ENCODE data around the gene NTN1.

- no peak for TF ChIP-seq CTCF (IDR thresholded peaks at IDR 0.05)
- no peak for TF ChIP-seq POLR2AphosphoS5 (IDR thresholded peaks at IDR 0.05; ENCODE audit: insufficient read depth in 1 of 2, low read depth in 1 of 2)
- no peak for TF ChIP-seq POLR2A (IDR thresholded peaks at IDR 0.05)
Observed at GRCh38 chr17:9125722-9126121, 104.4 kb downstream of the NTN1 start.
